B cell (primary cell): ENCODE measurements around the gene TMA7. TPM values are rescaled to one million over a fixed set of nuclear protein-coding genes. Genes with fewer than 3 reads are reported as not detected.

Experiments
- ATAC-seq: fragments of 200-7000 bp; cut with Tn5 transposase; one replicate; pipeline ENCODE4 v1.10.0; 2021; ENCODE audit warnings: low read depth, mild to moderate bottlenecking, moderate number of reproducible peaks, moderate library complexity
- CTCF ChIA-PET: fragments of 350-600 bp; sonication (Branson Sonifier 250); formaldehyde crosslinking; loops from one replicate; lab custom pipeline; 2021; ENCODE audit warnings: antibody characterized with exemption, inconsistent platforms; lab: Charles Lee
- POLR2A ChIA-PET: fragments of 350-600 bp; sonication (Branson Sonifier 250); formaldehyde crosslinking; loops from one replicate; lab custom pipeline; 2021; ENCODE audit warnings: antibody characterized with exemption; lab: Charles Lee
- DNase-seq: peaks from one replicate; pipeline ENCODE4 v3.0.0; 2013
- H2AFZ ChIP-seq: 2 replicates; pipeline ENCODE4 v1.6.1; 2012; ENCODE audit warnings: mild to moderate bottlenecking, low read depth, low read length; ENCODE audit not compliant: insufficient read depth, poor library complexity, severe bottlenecking
- H3K27ac ChIP-seq, 2 donors: 1 replicate in 1 of 2; 2 replicates in 1 of 2; pipeline ENCODE4 v1.5.1; 2012 to 2013; ENCODE audit warnings: low read length in 2 of 2, mild to moderate bottlenecking in 2 of 2, moderate library complexity in 1 of 2
- H3K27me3 ChIP-seq, 4 experiments: fragments of 200-600 bp in 1 of 4; sonication (generic) in 1 of 4; replicated peaks in 1 of 4; 1 replicate in 2 of 4; 2 replicates in 2 of 4; pipeline versions ENCODE4 v1.6.1 to v1.7.0; 2013 to 2016; ENCODE audit warnings: low read length in 3 of 4, mild to moderate bottlenecking in 2 of 4, mixed read lengths in 1 of 4, moderate library complexity in 1 of 4; ENCODE audit not compliant: insufficient read depth in 4 of 4, control insufficient read depth in 3 of 4; ENCODE audit errors: control extremely low read depth in 1 of 4
- H3K36me3 ChIP-seq, 2 experiments: replicated peaks in 1 of 2; 1 replicate in 1 of 2; 2 replicates in 1 of 2; pipeline versions ENCODE4 v1.6.1 to v1.7.1; 2013; ENCODE audit warnings: low read length in 1 of 2; ENCODE audit not compliant: insufficient read depth in 2 of 2, control insufficient read depth in 1 of 2; ENCODE audit errors: control extremely low read depth in 1 of 2, extremely low read depth in 1 of 2
- H3K4me1 ChIP-seq, 2 donors: fragments of 200-600 bp in 1 of 2; sonication (generic) in 1 of 2; 1 replicate in 1 of 2; 2 replicates in 1 of 2; pipeline versions ENCODE4 v1.5.1 to v1.6.1; 2013 to 2017; ENCODE audit warnings: low read length in 2 of 2; ENCODE audit not compliant: control insufficient read depth in 2 of 2, insufficient read depth in 2 of 2
- H3K4me2 ChIP-seq: replicated peaks from 2 replicates; pipeline ENCODE3; 2012; ENCODE audit warnings: mild to moderate bottlenecking, low read depth, low read length; ENCODE audit not compliant: poor library complexity, severe bottlenecking
- H3K4me3 ChIP-seq, 5 experiments: fragments of 200-600 bp in 1 of 5; sonication (generic) in 1 of 5; 1 replicate in 3 of 5; 2 replicates in 2 of 5; pipeline versions ENCODE4 v1.5.1 to v1.7.0; 2011 to 2016; ENCODE audit warnings: low read length in 4 of 5, mild to moderate bottlenecking in 4 of 5, low read depth in 2 of 5, control low read depth in 1 of 5, moderate library complexity in 1 of 5; ENCODE audit not compliant: insufficient read depth in 1 of 5; ENCODE audit errors: control extremely low read depth in 1 of 5, extremely low read depth in 1 of 5
- H3K79me2 ChIP-seq: fragments of 200-600 bp; sonication (generic); one replicate; pipeline ENCODE4 v1.6.0; 2016; ENCODE audit warnings: low read length; ENCODE audit not compliant: control insufficient read depth, insufficient read depth
- H3K9ac ChIP-seq: fragments of 200-600 bp; sonication (generic); 2 replicates; pipeline ENCODE4 v1.6.1; 2017; ENCODE audit warnings: mild to moderate bottlenecking, low read length, moderate library complexity
- H3K9me3 ChIP-seq, 3 donors: one replicate each; pipeline versions ENCODE4 v1.6.1 to v1.7.1; 2013; ENCODE audit warnings: low read length in 2 of 3; ENCODE audit not compliant: control insufficient read depth in 2 of 3, insufficient read depth in 1 of 3; ENCODE audit errors: control extremely low read depth in 1 of 3
- H4K20me1 ChIP-seq: 2 replicates; pipeline ENCODE4 v1.6.0; 2012; ENCODE audit warnings: mild to moderate bottlenecking, low read length; ENCODE audit not compliant: insufficient read depth, control insufficient read depth, poor library complexity, severe bottlenecking
- H3K27ac Mint-ChIP-seq: one replicate; pipeline ENCODE4 v1.8.0; 2021; ENCODE audit warnings: mixed read lengths
- H3K27me3 Mint-ChIP-seq: one replicate; pipeline ENCODE4 v1.8.0; 2021; ENCODE audit warnings: mixed read lengths
- H3K4me1 Mint-ChIP-seq: one replicate; pipeline ENCODE4 v1.8.0; 2021; ENCODE audit warnings: mixed read lengths
- H3K4me3 Mint-ChIP-seq: one replicate; pipeline ENCODE4 v1.8.0; 2021; ENCODE audit warnings: mixed read lengths
- H3K9me3 Mint-ChIP-seq: one replicate; pipeline ENCODE4 v1.8.0; 2022; ENCODE audit warnings: mixed read lengths; ENCODE audit not compliant: insufficient read depth
- CTCF ChIP-seq: fragments of 200-600 bp; IDR thresholded peaks from one replicate; pipeline ENCODE4 v1.8.0; 2022; ENCODE audit warnings: antibody characterized with exemption, mild to moderate bottlenecking
- EZH2 ChIP-seq: IDR thresholded peaks from 2 replicates; pipeline ENCODE4 v1.6.1; 2012; ENCODE audit warnings: borderline replicate concordance, low read depth, mild to moderate bottlenecking, moderate library complexity, low read length; ENCODE audit not compliant: insufficient read depth, poor library complexity, severe bottlenecking
- WGBS: methylation state at CpG from one replicate; pipeline ENCODE4 v1.1.5; 2013; ENCODE audit warnings: missing lambda C conversion rate; ENCODE audit not compliant: insufficient coverage; 5-methylcytosine and 5-hydroxymethylcytosine counted together
- intact Hi-C: fragments of 100-400 bp; cut with micrococcal nuclease; formaldehyde crosslinking; loops from one replicate; pipeline ENCODE4 v1.10.0; 2022
- polyA plus RNA-seq: library from polyadenylated mRNA; depleted of rRNA; stranded (reverse); fragments of >200 nt; gene quantifications from 2 replicates; pipeline ENCODE4 v1.2.3, GENCODE V29; 2012
- total RNA-seq, 2 donors: library from RNA; stranded (reverse); fragments of 120-200 nt in 1 of 2; gene quantifications; 1 replicate in 1 of 2; 2 replicates in 1 of 2; pipeline versions ENCODE4 v1.2.3 to v1.2.4, GENCODE V29; 2013 to 2022

TMA7 gene
- total and polyA plus RNA-seq, 2 donors (not counting 1 experiment from before 2014, with no cell fraction given) = 169 to 194 TPM

GRCh38 chr3:48428088-48428571, 11.9 kb upstream of the TMA7 start:
- Mint-ChIP-seq H3K4me1 (peaks cover 12% of the 10 kb centered on the region), H3K27ac (peak overlapping the region; percentile 32), H3K27me3 (peaks cover 16% of the 10 kb centered on the region), H3K9me3 (no peaks in the 10 kb centered on the region), H3K4me3 (peak overlapping the region; percentile 75)
- no peaks in the 10 kb centered on the region for H4K20me1 ChIP-seq
- peaks cover 0 to 3% (median 0%) of the 10 kb centered on the region in 3 donors for H3K9me3 ChIP-seq
- CTCF ChIA-PET = interaction anchor here (0.6 to 13.4 kb wide), 2 partner anchors 26 to 203 kb away, joined by 3 to 330 read pairs; no protein-coding TSS in a partner anchor
- intact Hi-C loops = no loop called here
- H3K4me2 ChIP-seq = peak overlapping the region; percentile 97
- peaks cover 0 to 8% of the 10 kb centered on the region in 2 experiments for H3K36me3 ChIP-seq
- no peak for TF ChIP-seq CTCF
- no peak for TF ChIP-seq EZH2
- no peaks in the 10 kb centered on the region for H3K79me2 ChIP-seq
- no peak for DNase-seq
- H2AFZ ChIP-seq = no peak overlapping the region
- peaks cover 6 to 9% of the 10 kb centered on the region in 2 donors for H3K4me1 ChIP-seq
- ATAC-seq = no peak
- 97% methylated on average over 6 of the region's 7 CpGs for WGBS
- H3K4me3 ChIP-seq = no peak overlapping the region
- POLR2A ChIA-PET = no interaction called here
- H3K9ac ChIP-seq = no peak overlapping the region
- peaks cover 0 to 9% (median 3%) of the 10 kb centered on the region in 4 experiments for H3K27me3 ChIP-seq
- H3K27ac ChIP-seq = no peak overlapping the region

GRCh38 chr3:48428572-48429316, 11.3 kb upstream of the TMA7 start:
- Histone ChIP-seq H3K4me3 (peak overlapping the region in 4 of 5 experiments; percentile 31 to 68 (median 58)), H3K4me1 (peaks cover 6 to 9% of the 10 kb centered on the region in 2 donors), H3K79me2 (no peaks in the 10 kb centered on the region), H4K20me1 (no peaks in the 10 kb centered on the region), H3K9me3 (peaks cover 0 to 3% (median 0%) of the 10 kb centered on the region in 3 donors), H3K36me3 (peaks cover 0 to 14% of the 10 kb centered on the region in 2 experiments), H3K27me3 (peaks cover 0 to 9% (median 3%) of the 10 kb centered on the region in 4 experiments), H3K9ac (peak overlapping the region; percentile 68), H2AFZ (peak overlapping the region; percentile 67), H3K27ac (no peak overlapping the region), H3K4me2 (peak overlapping the region; percentile 97)
- 5% methylated on average over 54 of the region's 60 CpGs for WGBS
- H3K27me3 Mint-ChIP-seq = peaks cover 16% of the 10 kb centered on the region
- intact Hi-C loops = no loop called here
- POLR2A ChIA-PET = no interaction called here
- DNase-seq = no peak
- ATAC-seq = peak; percentile 58
- peak overlapping the region; percentile 75 for H3K4me3 Mint-ChIP-seq
- TF ChIP-seq CTCF (no peak), EZH2 (no peak)
- CTCF ChIA-PET = interaction anchor here (13.4 kb wide), 1 partner anchor 27 kb away, joined by 330 read pairs; no protein-coding TSS in a partner anchor
- no peaks in the 10 kb centered on the region for H3K9me3 Mint-ChIP-seq
- H3K27ac Mint-ChIP-seq = no peak overlapping the region
- H3K4me1 Mint-ChIP-seq = peaks cover 12% of the 10 kb centered on the region
